GM23248 (cell line): ENCODE data around the gene SCAANT1. TPM values are rescaled to one million over a fixed set of nuclear protein-coding genes. Genes with fewer than 3 reads are reported as not detected.

Experiments
- DNase-seq: peaks from one replicate; pipeline ENCODE4 v3.0.0-alpha.2; 2015
- H2AFZ ChIP-seq: fragments of 200-600 bp; sonication (generic); 2 replicates; pipeline ENCODE4 v1.6.1; 2016; ENCODE audit warnings: antibody characterized with exemption
- H3F3A ChIP-seq: fragments of 200-600 bp; sonication (generic); 2 replicates; pipeline ENCODE4 v1.6.1; 2016; ENCODE audit warnings: mild to moderate bottlenecking, antibody characterized with exemption, mixed run types; ENCODE audit not compliant: insufficient read depth
- H3K27ac ChIP-seq: fragments of 200-600 bp; sonication (generic); 2 replicates; pipeline ENCODE4 v1.5.1; 2016; ENCODE audit warnings: mild to moderate bottlenecking
- H3K27me3 ChIP-seq: fragments of 200-600 bp; sonication (generic); replicated peaks from 2 replicates; pipeline ENCODE4 v1.6.1; 2016; ENCODE audit warnings: mild to moderate bottlenecking; ENCODE audit not compliant: insufficient read depth
- H3K36me3 ChIP-seq: fragments of 200-600 bp; sonication (generic); 2 replicates; pipeline ENCODE4 v1.6.1; 2016; ENCODE audit warnings: low read depth, mild to moderate bottlenecking
- H3K4me1 ChIP-seq: fragments of 200-600 bp; sonication (generic); 2 replicates; pipeline ENCODE4 v1.6.1; 2016; ENCODE audit warnings: mild to moderate bottlenecking; ENCODE audit not compliant: insufficient read depth
- H3K4me2 ChIP-seq: fragments of 200-600 bp; sonication (generic); one replicate; pipeline ENCODE4 v1.6.1; 2016; ENCODE audit warnings: mild to moderate bottlenecking; ENCODE audit not compliant: unreplicated experiment
- H3K4me3 ChIP-seq: fragments of 200-600 bp; sonication (generic); 2 replicates; pipeline ENCODE4 v1.5.1; 2016; ENCODE audit warnings: mild to moderate bottlenecking
- H3K79me2 ChIP-seq: fragments of 200-600 bp; sonication (generic); 2 replicates; pipeline ENCODE4 v1.6.1; 2016; ENCODE audit warnings: mild to moderate bottlenecking; ENCODE audit not compliant: insufficient read depth
- H3K9ac ChIP-seq: fragments of 200-600 bp; sonication (generic); 2 replicates; pipeline ENCODE4 v1.6.1; 2016; ENCODE audit warnings: mild to moderate bottlenecking
- H3K9me2 ChIP-seq: fragments of 200-600 bp; sonication (generic); 2 replicates; pipeline ENCODE4 v1.6.1; 2016; ENCODE audit warnings: mixed run types, mild to moderate bottlenecking, moderate library complexity; ENCODE audit not compliant: insufficient read depth
- H3K9me3 ChIP-seq: fragments of 200-600 bp; sonication (generic); one replicate; pipeline ENCODE4 v1.6.1; 2017; ENCODE audit warnings: low read depth
- H4K20me1 ChIP-seq: fragments of 200-600 bp; sonication (generic); 2 replicates; pipeline ENCODE4 v1.6.0; 2016; ENCODE audit not compliant: insufficient read depth
- EZH2 ChIP-seq: fragments of 200-600 bp; sonication (generic); IDR thresholded peaks from 2 replicates; pipeline ENCODE4 v1.6.1; 2018; ENCODE audit warnings: antibody characterized with exemption, mild to moderate bottlenecking; ENCODE audit not compliant: insufficient read depth, poor library complexity, severe bottlenecking
- EZH2phosphoT487 ChIP-seq: fragments of 200-600 bp; sonication (generic); IDR thresholded peaks from 2 replicates; pipeline ENCODE4 v1.6.1; 2018; ENCODE audit warnings: antibody characterized with exemption, moderate library complexity, mild to moderate bottlenecking, low read depth; ENCODE audit not compliant: insufficient read depth
- WGBS, 2 experiments: methylation state at CpG; one replicate each; pipeline ENCODE4 v1.1.6; 2015 to 2017; ENCODE audit warnings: low lambda C conversion rate in 2 of 2, low coverage in 1 of 2; ENCODE audit errors: missing lambda C conversion rate in 2 of 2; 5-methylcytosine and 5-hydroxymethylcytosine counted together
- in situ Hi-C: fragments of 300-500 bp; cut with MboI; formaldehyde crosslinking; loops from 2 replicates; pipeline ENCODE4 v1.15.0; 2020
- polyA plus RNA-seq: library from polyadenylated mRNA; unstranded; fragments of >200 nt; fragmentation: Nextera tagmentation; extraction: Ambion mirVana; gene quantifications from 2 replicates; pipeline ENCODE4 v1.2.1, GENCODE V29; 2016
- total RNA-seq: library from RNA; depleted of rRNA; stranded (reverse); fragments of >200 nt; shearing (Covaris generic); gene quantifications from 2 replicates; pipeline ENCODE4 v1.2.3, GENCODE V29; 2014

Gene SCAANT1
- total and polyA plus RNA-seq, 2 experiments from 2014 or later = not detected

- in situ Hi-C loops = no loop called here
- 89 to 93% methylated on average over 4 of the region's 4 CpGs for WGBS, 2 experiments
- H3K27me3 ChIP-seq = no peaks in the 10 kb centered on the region
These were observed 6.2 kb downstream of the SCAANT1 start for GRCh38 chr3:63905731-63906620.

DNA sequence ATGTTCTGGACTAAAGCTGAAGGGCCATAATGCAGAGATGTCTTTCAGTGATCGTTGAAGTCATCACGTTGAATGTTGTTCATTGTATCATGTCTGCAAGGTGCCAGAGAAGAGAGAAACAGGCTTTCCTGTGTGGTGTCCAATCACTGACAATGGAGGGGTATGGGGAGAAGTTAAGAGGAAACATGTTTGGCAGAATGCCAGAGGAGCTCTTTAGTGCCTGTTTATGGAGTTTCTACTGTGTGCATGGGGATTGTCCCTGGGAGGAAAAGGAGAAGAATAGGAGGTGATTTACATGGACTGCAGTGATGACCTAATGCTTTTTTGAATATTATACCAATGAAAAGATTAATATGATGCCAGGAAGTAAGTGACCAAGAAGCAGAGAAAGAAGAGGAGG lies 11.7 kb downstream of the SCAANT1 start:
- Histone ChIP-seq H3K27me3 (no peaks in the 10 kb centered on the region), H4K20me1 (no peaks in the 10 kb centered on the region; the same call in 1 of the 2 replicates), H3K9ac (no peak overlapping the region), H3F3A (0 out of 2 replicates have a peak, but pooled peaks cover 12% of the 10 kb centered on the region), H3K79me2 (peaks cover 63% of the 10 kb centered on the region), H3K9me3 (no peaks in the 10 kb centered on the region), H3K9me2 (no peaks in the 10 kb centered on the region), H3K36me3 (peaks cover 9% of the 10 kb centered on the region; the same call in 1 of the 2 replicates), H3K4me2 (no peak overlapping the region), H2AFZ (no peak overlapping the region), H3K4me3 (no peak overlapping the region), H3K4me1 (peaks cover 16% of the 10 kb centered on the region), H3K27ac (no peak overlapping the region)
- DNase-seq = no peak
- WGBS, 2 experiments = 57 to 65% methylated on average over 2 of the region's 2 CpGs
- TF ChIP-seq EZH2phosphoT487 (no peak), EZH2 (no peak)
- in situ Hi-C loops = no loop called here

More at GRCh38 chr3:63905731-63906620, 6.2 kb downstream of the SCAANT1 start:
- H3F3A ChIP-seq = peaks cover 10% of the 10 kb centered on the region; the same call in 1 of the 2 replicates
- no peaks in the 10 kb centered on the region for H3K9me3 ChIP-seq
- TF ChIP-seq EZH2 (no peak), EZH2phosphoT487 (no peak)
- no peaks in the 10 kb centered on the region for H3K9me2 ChIP-seq
- H3K9ac ChIP-seq = no peak overlapping the region
- no peak overlapping the region for H2AFZ ChIP-seq
- H3K4me3 ChIP-seq = no peak overlapping the region
- peaks cover 74% of the 10 kb centered on the region for H3K79me2 ChIP-seq
- DNase-seq = no peak
- H3K27ac ChIP-seq = no peak overlapping the region
- no peaks in the 10 kb centered on the region for H3K36me3 ChIP-seq
- no peaks in the 10 kb centered on the region for H4K20me1 ChIP-seq
- H3K4me1 ChIP-seq = peaks cover 21% of the 10 kb centered on the region
- no peak overlapping the region for H3K4me2 ChIP-seq

DNA sequence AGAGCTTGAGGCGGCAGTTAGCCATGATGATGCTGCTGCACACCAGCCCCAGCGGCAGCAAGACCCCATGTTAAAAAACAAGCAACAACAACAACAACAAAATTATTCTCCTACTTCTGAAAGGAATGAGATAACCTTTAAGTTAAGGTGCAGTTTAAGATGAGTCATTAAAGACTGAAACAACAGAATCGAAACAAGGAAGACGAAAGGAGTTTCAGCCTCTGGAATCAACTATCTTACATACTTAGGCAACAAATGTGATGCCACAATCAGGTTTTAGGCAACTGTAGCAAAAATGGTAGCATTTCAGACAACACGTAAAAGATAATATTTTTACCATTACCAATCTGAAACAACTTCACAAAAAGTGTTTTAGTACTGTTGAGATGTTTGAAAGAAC lies 12.2 kb downstream of the SCAANT1 start:
- peaks cover 67% of the 10 kb centered on the region for H3K79me2 ChIP-seq
- H3K4me2 ChIP-seq = no peak overlapping the region
- DNase-seq = no peak
- no peak overlapping the region for H2AFZ ChIP-seq
- 0 out of 2 replicates have a peak, but pooled peaks cover 12% of the 10 kb centered on the region for H3F3A ChIP-seq
- H3K4me1 ChIP-seq = peaks cover 16% of the 10 kb centered on the region
- H3K9me3 ChIP-seq = no peaks in the 10 kb centered on the region
- 98 to 99% methylated on average over 5 of the region's 5 CpGs for WGBS, 2 experiments
- H4K20me1 ChIP-seq = no peaks in the 10 kb centered on the region; the same call in 1 of the 2 replicates
- no peak overlapping the region for H3K4me3 ChIP-seq
- H3K27me3 ChIP-seq = no peaks in the 10 kb centered on the region
- H3K9me2 ChIP-seq = no peaks in the 10 kb centered on the region
- no peak overlapping the region for H3K9ac ChIP-seq
- in situ Hi-C loops = no loop called here
- no peak overlapping the region for H3K27ac ChIP-seq
- H3K36me3 ChIP-seq = peaks cover 9% of the 10 kb centered on the region; the same call in 1 of the 2 replicates
- TF ChIP-seq EZH2 (no peak), EZH2phosphoT487 (no peak)

GRCh38 chr3:63896332-63897030 lies 15.7 kb downstream of the SCAANT1 start:
- WGBS, 2 experiments = 41 to 55% methylated on average over 1 of the region's 1 CpG
- in situ Hi-C loops = no loop called here
- no peak for DNase-seq
- H4K20me1 ChIP-seq = no peaks in the 10 kb centered on the region; the same call in 1 of the 2 replicates
- no peaks in the 10 kb centered on the region for H3K27me3 ChIP-seq
- H3K9me3 ChIP-seq = no peaks in the 10 kb centered on the region
- no peak overlapping the region for H3K4me3 ChIP-seq
- peaks cover 9% of the 10 kb centered on the region for H3K4me1 ChIP-seq
- no peak overlapping the region for H3K4me2 ChIP-seq
- H3K27ac ChIP-seq = no peak overlapping the region
- H3K79me2 ChIP-seq = peaks cover 83% of the 10 kb centered on the region
- H3F3A ChIP-seq = 0 out of 2 replicates have a peak, but pooled peaks cover 12% of the 10 kb centered on the region
- H2AFZ ChIP-seq = no peak overlapping the region
- TF ChIP-seq EZH2phosphoT487 = no peak
- no peak for TF ChIP-seq EZH2
- H3K36me3 ChIP-seq = peaks cover 9% of the 10 kb centered on the region; the same call in 1 of the 2 replicates
- H3K9me2 ChIP-seq = no peaks in the 10 kb centered on the region
- no peak overlapping the region for H3K9ac ChIP-seq
